Measurements from ENCODE around the gene C4A. TPM values are rescaled to one million over a fixed set of nuclear protein-coding genes. Genes with fewer than 3 reads are reported as not detected.

C4A gene
- total RNA-seq, 2 experiments from 2014 or later = 2.9 to 4.8 TPM

GRCh38 chr6:32045811-32046449 is 64.1 kb downstream of the C4A start:
- Histone ChIP-seq H3K27ac (ENCODE audit: low read depth, low read length, poor library complexity, severe bottlenecking) (no peak overlapping the region), H3K4me2 (ENCODE audit: low read length) (no peak overlapping the region), H3K9me3 (ENCODE audit: low read length) (no peaks in the 10 kb centered on the region), H3K4me3 (ENCODE audit: low read depth, low read length, poor library complexity, severe bottlenecking) (no peak overlapping the region), H2AFZ (ENCODE audit: low read length) (no peak overlapping the region), H3K9me2 (ENCODE audit: insufficient read depth, low read length) (no peaks in the 10 kb centered on the region), H3K4me1 (ENCODE audit: insufficient read depth, low read length, poor library complexity, severe bottlenecking) (no peaks in the 10 kb centered on the region), H3K36me3 (ENCODE audit: insufficient read depth, low read length) (no peaks in the 10 kb centered on the region), H4K20me1 (ENCODE audit: insufficient read depth, low read length) (no peaks in the 10 kb centered on the region), H3K79me2 (ENCODE audit: insufficient read depth, low read depth, low read length) (no peaks in the 10 kb centered on the region)
- POLR2A ChIA-PET = no interaction called here
- no peak for DNase-seq (ENCODE audit: low spot score)
- TF ChIP-seq CTCF (conservative IDR thresholded peaks at IDR 0.05; ENCODE audit: low read length) (no peak), EZH2phosphoT487 (IDR thresholded peaks at IDR 0.05; ENCODE audit: borderline replicate concordance, low read depth, low read length) (no peak)
- no TSS peak for BruUV-seq (replicated peaks)
- intact Hi-C loops (cut with micrococcal nuclease; ENCODE audit: unreplicated experiment) = no loop called here
- CTCF ChIA-PET (ENCODE audit: unreplicated experiment) = no interaction called here

GRCh38 chr6:32046450-32047083 is 64.7 kb downstream of the C4A start:
- Histone ChIP-seq H3K36me3 (ENCODE audit: insufficient read depth, low read length) (no peaks in the 10 kb centered on the region), H3K79me2 (ENCODE audit: insufficient read depth, low read depth, low read length) (no peaks in the 10 kb centered on the region), H3K4me2 (ENCODE audit: low read length) (no peak overlapping the region), H4K20me1 (ENCODE audit: insufficient read depth, low read length) (no peaks in the 10 kb centered on the region), H3K4me1 (ENCODE audit: insufficient read depth, low read length, poor library complexity, severe bottlenecking) (no peaks in the 10 kb centered on the region), H3K27ac (ENCODE audit: low read depth, low read length, poor library complexity, severe bottlenecking) (no peak overlapping the region), H2AFZ (ENCODE audit: low read length) (no peak overlapping the region), H3K4me3 (ENCODE audit: low read depth, low read length, poor library complexity, severe bottlenecking) (no peak overlapping the region), H3K9me3 (ENCODE audit: low read length) (no peaks in the 10 kb centered on the region), H3K9me2 (ENCODE audit: insufficient read depth, low read length) (no peaks in the 10 kb centered on the region)
- no peak for DNase-seq (ENCODE audit: low spot score)
- no TSS peak for BruUV-seq (replicated peaks)
- ChIA-PET POLR2A (no interaction called here), CTCF (ENCODE audit: unreplicated experiment) (interaction anchor here (0.5 kb wide), 1 partner anchor 18 kb away, joined by 3 read pairs; no protein-coding TSS in a partner anchor)
- intact Hi-C loops (cut with micrococcal nuclease; ENCODE audit: unreplicated experiment) = no loop called here
- TF ChIP-seq CTCF (conservative IDR thresholded peaks at IDR 0.05; ENCODE audit: low read length) = no peak
- TF ChIP-seq EZH2phosphoT487 (IDR thresholded peaks at IDR 0.05; ENCODE audit: borderline replicate concordance, low read depth, low read length) = no peak

GRCh38 chr6:32047084-32047478 is 65.2 kb downstream of the C4A start:
- H3K79me2 ChIP-seq (ENCODE audit: insufficient read depth, low read depth, low read length) = no peaks in the 10 kb centered on the region
- H3K9me2 ChIP-seq (ENCODE audit: insufficient read depth, low read length) = no peaks in the 10 kb centered on the region
- no peaks in the 10 kb centered on the region for H3K9me3 ChIP-seq (ENCODE audit: low read length)
- no peak overlapping the region for H3K4me2 ChIP-seq (ENCODE audit: low read length)
- H3K4me3 ChIP-seq (ENCODE audit: low read depth, low read length, poor library complexity, severe bottlenecking) = no peak overlapping the region
- no peaks in the 10 kb centered on the region for H3K36me3 ChIP-seq (ENCODE audit: insufficient read depth, low read length)
- no peaks in the 10 kb centered on the region for H4K20me1 ChIP-seq (ENCODE audit: insufficient read depth, low read length)
- TF ChIP-seq EZH2phosphoT487 (IDR thresholded peaks at IDR 0.05; ENCODE audit: borderline replicate concordance, low read depth, low read length) (no peak), CTCF (conservative IDR thresholded peaks at IDR 0.05; ENCODE audit: low read length) (no peak)
- CTCF ChIA-PET (ENCODE audit: unreplicated experiment) = interaction anchor here (0.5 kb wide), 1 partner anchor 17 kb away, joined by 3 read pairs; no protein-coding TSS in a partner anchor
- POLR2A ChIA-PET = no interaction called here
- no peak for DNase-seq (ENCODE audit: low spot score)
- intact Hi-C loops (cut with micrococcal nuclease; ENCODE audit: unreplicated experiment) = no loop called here
- BruUV-seq (replicated peaks) = no TSS peak
- no peaks in the 10 kb centered on the region for H3K4me1 ChIP-seq (ENCODE audit: insufficient read depth, low read length, poor library complexity, severe bottlenecking)
- no peak overlapping the region for H3K27ac ChIP-seq (ENCODE audit: low read depth, low read length, poor library complexity, severe bottlenecking)
- H2AFZ ChIP-seq (ENCODE audit: low read length) = no peak overlapping the region
